Vagina (tissue), 2 donors: Measurements from ENCODE around the gene RITA1. TPM values are rescaled to one million over a fixed set of nuclear protein-coding genes. Genes with fewer than 3 reads are reported as not detected.

Source experiments
- DNase-seq, 2 donors: peaks; one replicate each; pipeline ENCODE4 v3.0.0-alpha.2; 2017; ENCODE audit errors: extremely low spot score in 2 of 2
- H3K27ac ChIP-seq: fragments of 200-600 bp; sonication (generic); one replicate; pipeline ENCODE4 v1.5.1; 2019
- H3K27me3 ChIP-seq: fragments of 200-600 bp; sonication (generic); one replicate; pipeline ENCODE4 v1.5.1; 2019
- H3K36me3 ChIP-seq, 2 donors: fragments of 200-600 bp; sonication (generic); one replicate each; pipeline ENCODE4 v1.5.1; 2017 to 2019
- H3K4me1 ChIP-seq: fragments of 200-600 bp; sonication (generic); one replicate; pipeline ENCODE4 v1.5.1; 2019
- H3K4me3 ChIP-seq, 2 donors: fragments of 200-600 bp; sonication (generic); 1 replicate in 1 of 2; 2 replicates in 1 of 2; pipeline ENCODE4 v1.5.1; 2016 to 2019
- H3K9me3 ChIP-seq: fragments of 200-600 bp; sonication (generic); one replicate; pipeline ENCODE4 v1.5.1; 2019
- POLR2A ChIP-seq, 2 donors: fragments of 450-650 bp; IDR thresholded peaks; one replicate each; pipeline ENCODE4 v1.6.1; 2017; ENCODE audit warnings: antibody characterized with exemption in 2 of 2, mild to moderate bottlenecking in 2 of 2, moderate library complexity in 2 of 2
- POLR2AphosphoS5 ChIP-seq, 2 donors: sonication (generic); formaldehyde crosslinking; IDR thresholded peaks; one replicate each; pipeline ENCODE4 v1.9.0; 2017; ENCODE audit warnings: antibody characterized with exemption in 2 of 2, mild to moderate bottlenecking in 2 of 2, low read depth in 1 of 2; ENCODE audit not compliant: insufficient read depth in 1 of 2
- intact Hi-C: fragments of 100-400 bp; cut with DNase I; formaldehyde crosslinking; loops from one replicate; pipeline ENCODE4 v1.15.1; 2023
- total RNA-seq: library from RNA; depleted of rRNA; stranded (reverse); fragments of >200 nt; gene quantifications from one replicate; pipeline ENCODE4 v1.2.3, GENCODE V29; 2016
- TF ChIP-seq, protein P1 (sequence below), 3 experiments: fragments of 450-650 bp in 2 of 3; fragments of 200-600 bp in 1 of 3; sonication (generic) in 1 of 3; IDR thresholded peaks; one replicate each; pipeline ENCODE4 v1.5.1; 2017 to 2019; ENCODE audit warnings: antibody characterized with exemption in 3 of 3, mild to moderate bottlenecking in 2 of 3, moderate library complexity in 2 of 3

Gene RITA1
- total RNA-seq, 1 donor from 2014 or later: 14.5 TPM

DNA sequence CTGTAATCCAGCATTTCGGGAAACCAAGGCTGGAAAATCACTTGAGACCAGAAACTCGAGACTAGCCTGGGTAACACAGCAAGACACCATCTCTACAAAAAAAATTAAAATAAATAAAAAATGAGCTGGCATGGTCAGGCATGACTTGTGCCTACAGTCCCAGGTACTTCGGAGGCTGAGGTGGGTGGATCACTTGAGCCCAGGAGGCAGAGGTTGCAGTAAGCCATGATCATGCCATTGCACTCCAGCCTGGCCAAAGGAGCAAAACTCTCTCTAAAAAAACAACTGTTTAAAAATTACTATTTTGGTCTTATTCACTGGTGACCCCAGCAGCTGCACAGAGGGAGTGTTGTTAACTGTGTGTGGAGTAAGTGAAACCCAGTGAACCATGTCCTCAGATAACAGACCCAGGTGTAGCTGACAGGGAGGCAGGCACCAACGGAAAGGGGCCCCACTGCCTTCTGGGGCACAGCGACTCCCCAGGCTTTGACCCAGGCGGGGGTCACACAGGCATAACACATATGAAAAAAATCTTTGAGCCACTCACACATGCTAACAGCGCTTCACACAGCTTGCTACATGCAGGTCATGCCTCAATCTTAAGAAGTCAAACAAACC is 12.3 kb upstream of the RITA1 start:
- no peak for TF ChIP-seq POLR2AphosphoS5 (IDR thresholded peaks at IDR 0.05; ENCODE audit: insufficient read depth in 1 of 2, low read depth in 1 of 2)
- TF ChIP-seq, protein P1, sequence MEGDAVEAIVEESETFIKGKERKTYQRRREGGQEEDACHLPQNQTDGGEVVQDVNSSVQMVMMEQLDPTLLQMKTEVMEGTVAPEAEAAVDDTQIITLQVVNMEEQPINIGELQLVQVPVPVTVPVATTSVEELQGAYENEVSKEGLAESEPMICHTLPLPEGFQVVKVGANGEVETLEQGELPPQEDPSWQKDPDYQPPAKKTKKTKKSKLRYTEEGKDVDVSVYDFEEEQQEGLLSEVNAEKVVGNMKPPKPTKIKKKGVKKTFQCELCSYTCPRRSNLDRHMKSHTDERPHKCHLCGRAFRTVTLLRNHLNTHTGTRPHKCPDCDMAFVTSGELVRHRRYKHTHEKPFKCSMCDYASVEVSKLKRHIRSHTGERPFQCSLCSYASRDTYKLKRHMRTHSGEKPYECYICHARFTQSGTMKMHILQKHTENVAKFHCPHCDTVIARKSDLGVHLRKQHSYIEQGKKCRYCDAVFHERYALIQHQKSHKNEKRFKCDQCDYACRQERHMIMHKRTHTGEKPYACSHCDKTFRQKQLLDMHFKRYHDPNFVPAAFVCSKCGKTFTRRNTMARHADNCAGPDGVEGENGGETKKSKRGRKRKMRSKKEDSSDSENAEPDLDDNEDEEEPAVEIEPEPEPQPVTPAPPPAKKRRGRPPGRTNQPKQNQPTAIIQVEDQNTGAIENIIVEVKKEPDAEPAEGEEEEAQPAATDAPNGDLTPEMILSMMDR (IDR thresholded peaks at IDR 0.05): no peak
- TF ChIP-seq POLR2A (IDR thresholded peaks at IDR 0.05): no peak
- Histone ChIP-seq H3K27me3 (no peaks in the 10 kb centered on the region), H3K9me3 (no peaks in the 10 kb centered on the region), H3K4me1 (no peaks in the 10 kb centered on the region), H3K27ac (no peak overlapping the region), H3K4me3 (no peak overlapping the region), H3K36me3 (peaks cover 3 to 95% of the 10 kb centered on the region in 2 donors)
- no peak for DNase-seq
- intact Hi-C loops: no loop called here

DNA sequence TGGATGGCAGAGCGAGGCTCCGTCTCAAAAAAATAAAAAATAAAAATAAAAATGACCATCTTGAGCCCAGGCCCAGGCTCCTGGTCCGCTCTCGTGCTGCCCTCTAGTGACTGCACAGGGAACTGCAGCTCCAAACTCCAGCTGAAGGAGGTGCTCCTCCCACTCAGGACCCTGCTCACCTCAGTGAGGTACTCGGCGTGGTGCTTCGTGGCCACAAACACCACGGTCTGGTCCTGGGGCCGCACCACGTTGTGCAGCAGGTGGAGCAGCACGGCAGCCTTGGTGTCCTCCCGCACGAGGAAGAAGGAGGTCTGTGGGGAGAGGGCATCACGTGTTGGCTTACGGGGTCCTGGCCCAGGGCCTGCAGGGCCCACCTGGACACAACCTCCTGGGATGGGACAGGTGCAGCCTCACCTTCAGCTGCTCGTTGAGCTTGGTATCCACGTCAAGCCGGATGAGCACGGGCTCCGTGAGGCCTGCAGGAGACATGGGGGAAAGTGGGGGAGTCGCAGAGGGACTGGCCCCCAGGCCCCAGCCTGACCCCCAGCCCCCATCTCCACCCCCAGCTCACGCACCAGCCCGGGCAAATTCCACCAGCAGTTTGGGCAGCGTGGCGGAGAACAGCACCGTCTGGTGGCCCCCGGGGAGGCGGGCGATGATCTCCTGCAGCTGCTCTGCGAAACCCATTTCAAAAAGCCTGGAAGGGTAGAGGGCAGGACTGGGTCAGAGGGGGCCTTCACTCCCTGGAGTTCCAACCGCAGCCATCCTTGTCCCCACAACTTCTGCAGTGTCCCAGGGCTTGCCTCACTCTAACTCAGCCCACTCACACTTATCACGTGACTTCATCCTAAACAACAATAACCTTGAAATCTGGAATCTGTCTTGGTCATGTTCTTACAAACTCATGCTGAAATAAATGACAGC is 10.8 kb upstream of the RITA1 start:
- Histone ChIP-seq H3K4me1 (no peaks in the 10 kb centered on the region), H3K36me3 (peaks cover 0 to 95% of the 10 kb centered on the region in 2 donors), H3K27me3 (no peaks in the 10 kb centered on the region), H3K27ac (no peak overlapping the region), H3K4me3 (no peak overlapping the region), H3K9me3 (no peaks in the 10 kb centered on the region)
- intact Hi-C loops: no loop called here
- DNase-seq: no peak
- TF ChIP-seq, protein P1 (IDR thresholded peaks at IDR 0.05): peak; percentile 80 to 98 (median 88)
- TF ChIP-seq POLR2AphosphoS5 (IDR thresholded peaks at IDR 0.05; ENCODE audit: insufficient read depth in 1 of 2, low read depth in 1 of 2) (no peak), POLR2A (IDR thresholded peaks at IDR 0.05) (no peak)

GRCh38 chr12:113179023-113179422 is 6.5 kb upstream of the RITA1 start:
- Histone ChIP-seq H3K4me1 (peaks cover 11% of the 10 kb centered on the region), H3K4me3 (no peak overlapping the region), H3K27ac (no peak overlapping the region), H3K36me3 (peaks cover 0 to 60% of the 10 kb centered on the region in 2 donors), H3K9me3 (no peaks in the 10 kb centered on the region), H3K27me3 (no peaks in the 10 kb centered on the region)
- no peak for DNase-seq
- intact Hi-C loops: no loop called here
- TF ChIP-seq POLR2AphosphoS5 (IDR thresholded peaks at IDR 0.05; ENCODE audit: insufficient read depth in 1 of 2, low read depth in 1 of 2) (no peak), POLR2A (IDR thresholded peaks at IDR 0.05) (no peak)
- TF ChIP-seq, protein P1 (IDR thresholded peaks at IDR 0.05): no peak

GRCh38 chr12:113180333-113180732 is 5.2 kb upstream of the RITA1 start:
- H3K4me3 ChIP-seq: no peak overlapping the region
- no peaks in the 10 kb centered on the region for H3K27me3 ChIP-seq
- intact Hi-C loops: no loop called here
- no peaks in the 10 kb centered on the region for H3K9me3 ChIP-seq
- DNase-seq: no peak
- peaks cover 0 to 52% of the 10 kb centered on the region in 2 donors for H3K36me3 ChIP-seq
- H3K4me1 ChIP-seq: peaks cover 16% of the 10 kb centered on the region
- TF ChIP-seq, protein P1 (IDR thresholded peaks at IDR 0.05): no peak
- TF ChIP-seq POLR2A (IDR thresholded peaks at IDR 0.05): no peak
- TF ChIP-seq POLR2AphosphoS5 (IDR thresholded peaks at IDR 0.05; ENCODE audit: insufficient read depth in 1 of 2, low read depth in 1 of 2): no peak
- no peak overlapping the region for H3K27ac ChIP-seq
